ENCODE measurements around the gene OPCML. TPM values are rescaled to one million over a fixed set of nuclear protein-coding genes. Genes with fewer than 3 reads are reported as not detected.

OPCML gene
- total RNA-seq, 1 experiment from 2014 or later, result not detected

DNA sequence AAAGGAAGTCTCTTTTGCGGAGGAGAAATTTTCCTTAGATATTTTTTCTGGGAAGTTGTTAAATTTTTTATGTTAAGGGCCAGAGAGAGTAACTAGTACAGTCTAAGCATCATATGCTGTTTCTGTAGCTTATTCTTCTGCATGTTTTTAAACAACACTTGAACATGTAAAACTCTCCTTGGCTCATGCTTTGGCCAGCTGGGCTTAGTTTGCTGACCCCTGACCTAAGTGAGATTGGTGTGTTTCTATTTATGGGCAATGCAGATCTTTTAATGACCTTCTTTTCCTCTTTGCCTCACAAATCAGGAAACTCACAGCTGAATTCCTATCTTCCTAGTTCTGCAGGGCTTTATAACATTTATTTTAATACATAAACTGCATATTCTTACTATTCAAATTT, 942.5 kb downstream of the OPCML start:
- ATAC-seq (no peak), DNase-seq (ENCODE audit: low read depth, low spot score) (no peak)
- in situ Hi-C loops (cut with HindIII; ENCODE audit: low pct_unique_long_range_greater_than_20kb, low sequenced_read_pairs) (no loop called here), intact Hi-C loops (cut with micrococcal nuclease; ENCODE audit: unreplicated experiment) (no loop called here)
- H3K4me3 ChIP-seq (ENCODE audit: low read depth in 2 of 2, low read length in 2 of 2), result no peak overlapping the region
- ChIA-PET CTCF (no interaction called here), POLR2A (no interaction called here)
- BruUV-seq (replicated peaks), result no TSS peak
- no peaks in the 10 kb centered on the region for H3K4me1 ChIP-seq (ENCODE audit: control insufficient read depth, insufficient read depth, low read length)
- H3K9me3 ChIP-seq (ENCODE audit: control insufficient read depth, insufficient read depth, low read depth, low read length), result no peaks in the 10 kb centered on the region
- H3K36me3 ChIP-seq (ENCODE audit: control insufficient read depth, insufficient read depth, low read length), result no peaks in the 10 kb centered on the region
- H3K27me3 ChIP-seq (ENCODE audit: control insufficient read depth, insufficient read depth, low read length), result no peaks in the 10 kb centered on the region
- no peak for TF ChIP-seq SIN3A (IDR thresholded peaks at IDR 0.05; ENCODE audit: borderline replicate concordance, insufficient read depth, low read depth, low read length)
- TF ChIP-seq TCF7L2 (IDR thresholded peaks at IDR 0.05; ENCODE audit: low read depth, low read length), result no peak
- no peak for TF ChIP-seq POLR2AphosphoS5 (IDR thresholded peaks at IDR 0.05; ENCODE audit: low read depth, low read length)
- TF ChIP-seq REST (IDR thresholded peaks at IDR 0.05; ENCODE audit: insufficient read depth in 1 of 2, low read depth in 2 of 2, low read length in 1 of 2), result no peak
- H3K27ac ChIP-seq (ENCODE audit: low read length), result no peak overlapping the region

DNA sequence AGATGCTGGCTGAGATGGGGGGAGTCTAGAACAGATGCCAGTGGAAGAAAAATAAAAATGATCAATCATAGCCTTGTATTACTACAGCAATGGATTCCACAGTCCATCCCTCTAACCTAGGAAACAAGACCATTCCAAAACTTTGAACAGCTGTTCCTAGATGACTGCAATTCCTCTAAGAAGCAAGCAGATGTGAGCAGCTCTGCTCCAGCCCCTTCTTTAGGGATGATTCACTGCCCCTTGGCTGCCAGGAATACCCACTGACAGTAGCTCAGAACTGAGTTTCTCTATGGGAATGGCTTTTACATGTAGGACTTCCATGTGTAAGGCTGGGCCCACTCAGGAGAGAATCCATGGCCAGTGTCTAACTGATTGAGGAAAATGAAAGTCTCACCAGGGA, 943.9 kb downstream of the OPCML start:
- no peak overlapping the region for H3K4me3 ChIP-seq (ENCODE audit: low read depth in 2 of 2, low read length in 2 of 2)
- no peaks in the 10 kb centered on the region for H3K4me1 ChIP-seq (ENCODE audit: control insufficient read depth, insufficient read depth, low read length)
- ChIA-PET CTCF (no interaction called here), POLR2A (no interaction called here)
- no peak overlapping the region for H3K27ac ChIP-seq (ENCODE audit: low read length)
- no TSS peak for BruUV-seq (replicated peaks)
- intact Hi-C loops (cut with micrococcal nuclease; ENCODE audit: unreplicated experiment), result no loop called here
- no peaks in the 10 kb centered on the region for H3K9me3 ChIP-seq (ENCODE audit: control insufficient read depth, insufficient read depth, low read depth, low read length)
- no peaks in the 10 kb centered on the region for H3K36me3 ChIP-seq (ENCODE audit: control insufficient read depth, insufficient read depth, low read length)
- in situ Hi-C loops (cut with HindIII; ENCODE audit: low pct_unique_long_range_greater_than_20kb, low sequenced_read_pairs), result no loop called here
- no peak for ATAC-seq
- no peak for DNase-seq (ENCODE audit: low read depth, low spot score)
- H3K27me3 ChIP-seq (ENCODE audit: control insufficient read depth, insufficient read depth, low read length), result no peaks in the 10 kb centered on the region
- TF ChIP-seq TCF7L2 (IDR thresholded peaks at IDR 0.05; ENCODE audit: low read depth, low read length), result no peak
- TF ChIP-seq POLR2AphosphoS5 (IDR thresholded peaks at IDR 0.05; ENCODE audit: low read depth, low read length), result no peak
- no peak for TF ChIP-seq REST (IDR thresholded peaks at IDR 0.05; ENCODE audit: insufficient read depth in 1 of 2, low read depth in 2 of 2, low read length in 1 of 2)
- TF ChIP-seq SIN3A (IDR thresholded peaks at IDR 0.05; ENCODE audit: borderline replicate concordance, insufficient read depth, low read depth, low read length), result no peak
- no peak for TF ChIP-seq CTCF (IDR thresholded peaks at IDR 0.05)
